ENCODE measurements around the gene ANKRD13A.
A peak's percentile ranks its signal among the peaks of the same experiment; 100 is the strongest.
"Not testable (repeated sequence)": the region's sequence is repeated elsewhere in the genome, so short reads cannot be mapped to it uniquely, and the experiment has no call there.

Gene ANKRD13A

GRCh38 chr12:110062241-110062640, 63.0 kb downstream of the ANKRD13A start:
- TF ChIP-seq MAX (IDR thresholded peaks at IDR 0.05; ENCODE audit: low read depth, low read length): no peak
- no peak for TF ChIP-seq POLR2A (IDR thresholded peaks at IDR 0.05; ENCODE audit: extremely low read depth, insufficient read length)
- TF ChIP-seq, protein P1, sequence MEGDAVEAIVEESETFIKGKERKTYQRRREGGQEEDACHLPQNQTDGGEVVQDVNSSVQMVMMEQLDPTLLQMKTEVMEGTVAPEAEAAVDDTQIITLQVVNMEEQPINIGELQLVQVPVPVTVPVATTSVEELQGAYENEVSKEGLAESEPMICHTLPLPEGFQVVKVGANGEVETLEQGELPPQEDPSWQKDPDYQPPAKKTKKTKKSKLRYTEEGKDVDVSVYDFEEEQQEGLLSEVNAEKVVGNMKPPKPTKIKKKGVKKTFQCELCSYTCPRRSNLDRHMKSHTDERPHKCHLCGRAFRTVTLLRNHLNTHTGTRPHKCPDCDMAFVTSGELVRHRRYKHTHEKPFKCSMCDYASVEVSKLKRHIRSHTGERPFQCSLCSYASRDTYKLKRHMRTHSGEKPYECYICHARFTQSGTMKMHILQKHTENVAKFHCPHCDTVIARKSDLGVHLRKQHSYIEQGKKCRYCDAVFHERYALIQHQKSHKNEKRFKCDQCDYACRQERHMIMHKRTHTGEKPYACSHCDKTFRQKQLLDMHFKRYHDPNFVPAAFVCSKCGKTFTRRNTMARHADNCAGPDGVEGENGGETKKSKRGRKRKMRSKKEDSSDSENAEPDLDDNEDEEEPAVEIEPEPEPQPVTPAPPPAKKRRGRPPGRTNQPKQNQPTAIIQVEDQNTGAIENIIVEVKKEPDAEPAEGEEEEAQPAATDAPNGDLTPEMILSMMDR (IDR thresholded peaks at IDR 0.05; ENCODE audit: low read depth, low read length): no peak
- no peak for TF ChIP-seq MYC (IDR thresholded peaks at IDR 0.05; ENCODE audit: low read depth, low read length)
- H3K4me3 ChIP-seq (ENCODE audit: low read depth, low read length): no peak overlapping the region
- peak; percentile 47 for DNase-seq (ENCODE audit: low read depth)

GRCh38 chr12:110065540-110065939, 66.3 kb downstream of the ANKRD13A start:
- H3K4me3 ChIP-seq (ENCODE audit: low read depth, low read length): no peak overlapping the region
- TF ChIP-seq MAX (IDR thresholded peaks at IDR 0.05; ENCODE audit: low read depth, low read length) (no peak), MYC (IDR thresholded peaks at IDR 0.05; ENCODE audit: low read depth, low read length) (no peak), POLR2A (IDR thresholded peaks at IDR 0.05; ENCODE audit: extremely low read depth, insufficient read length) (no peak)
- TF ChIP-seq, protein P1 (IDR thresholded peaks at IDR 0.05; ENCODE audit: low read depth, low read length): no peak
- DNase-seq (ENCODE audit: low read depth): no peak

GRCh38 chr12:110067531-110067930, 68.3 kb downstream of the ANKRD13A start:
- TF ChIP-seq MAX (IDR thresholded peaks at IDR 0.05; ENCODE audit: low read depth, low read length): no peak
- no peak for TF ChIP-seq MYC (IDR thresholded peaks at IDR 0.05; ENCODE audit: low read depth, low read length)
- TF ChIP-seq POLR2A (IDR thresholded peaks at IDR 0.05; ENCODE audit: extremely low read depth, insufficient read length): no peak
- TF ChIP-seq, protein P1 (IDR thresholded peaks at IDR 0.05; ENCODE audit: low read depth, low read length): no peak
- peak; percentile 40 for DNase-seq (ENCODE audit: low read depth)

GRCh38 chr12:110068115-110068514, 68.9 kb downstream of the ANKRD13A start:
- H3K4me3 ChIP-seq (ENCODE audit: low read depth, low read length): not testable (repeated sequence)

More at GRCh38 chr12:110067531-110067930, 68.3 kb downstream of the ANKRD13A start:
- no peak overlapping the region for H3K4me3 ChIP-seq (ENCODE audit: low read depth, low read length)

GRCh38 chr12:110068654-110069053, 69.4 kb downstream of the ANKRD13A start:
- TF ChIP-seq POLR2A (IDR thresholded peaks at IDR 0.05; ENCODE audit: extremely low read depth, insufficient read length) (no peak), MAX (IDR thresholded peaks at IDR 0.05; ENCODE audit: low read depth, low read length) (no peak)
- TF ChIP-seq, protein P1 (IDR thresholded peaks at IDR 0.05; ENCODE audit: low read depth, low read length): no peak
- DNase-seq (ENCODE audit: low read depth): no peak
- no peak overlapping the region for H3K4me3 ChIP-seq (ENCODE audit: low read depth, low read length)

More at GRCh38 chr12:110068115-110068514, 68.9 kb downstream of the ANKRD13A start:
- not testable (repeated sequence) for DNase-seq (ENCODE audit: low read depth)

- H3K4me3 ChIP-seq (ENCODE audit: low read depth, low read length): no peak overlapping the region
- no peak for DNase-seq (ENCODE audit: low read depth)
Observed at GRCh38 chr12:110071504-110071903, 72.3 kb downstream of the ANKRD13A start.

More at GRCh38 chr12:110071504-110071903, 72.3 kb downstream of the ANKRD13A start:
- TF ChIP-seq, protein P1 (IDR thresholded peaks at IDR 0.05; ENCODE audit: low read depth, low read length): no peak
- TF ChIP-seq MAX (IDR thresholded peaks at IDR 0.05; ENCODE audit: low read depth, low read length) (no peak), POLR2A (IDR thresholded peaks at IDR 0.05; ENCODE audit: extremely low read depth, insufficient read length) (no peak), MYC (IDR thresholded peaks at IDR 0.05; ENCODE audit: low read depth, low read length) (no peak)
